SIG-M5 treated with dmso at 0.1 percent for 504 hours (cell line): ENCODE measurements around the gene AP2B1.
"Not testable (repeated sequence)": the region's sequence is repeated elsewhere in the genome, so short reads cannot be mapped to it uniquely, and the experiment has no call there.

Experiments used
- DNase-seq: peaks from one replicate; lab custom pipeline; 2025; ENCODE audit not compliant: unreplicated experiment; lab: John Stamatoyannopoulos, UW

The AP2B1 gene

DNA sequence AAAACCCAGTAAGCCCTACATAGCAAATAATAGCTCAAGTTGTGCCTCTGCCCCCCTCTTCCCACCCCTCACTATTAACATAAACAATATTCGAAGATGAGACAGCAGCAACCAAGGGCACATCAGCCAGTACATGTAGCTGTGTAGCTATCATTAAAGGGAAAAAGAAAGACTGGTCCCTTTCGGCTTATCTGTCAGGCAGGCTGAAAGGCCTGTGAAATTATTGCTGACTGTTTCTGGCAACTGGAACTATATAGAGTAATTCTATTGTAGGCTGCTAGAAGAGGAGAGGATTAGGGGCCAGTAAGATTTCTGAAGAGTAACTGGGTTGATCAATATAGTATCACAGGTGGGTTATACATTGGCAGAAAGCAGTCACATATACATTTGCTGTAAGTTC lies 107.8 kb downstream of the AP2B1 start:
- DNase-seq, result no peak

DNA sequence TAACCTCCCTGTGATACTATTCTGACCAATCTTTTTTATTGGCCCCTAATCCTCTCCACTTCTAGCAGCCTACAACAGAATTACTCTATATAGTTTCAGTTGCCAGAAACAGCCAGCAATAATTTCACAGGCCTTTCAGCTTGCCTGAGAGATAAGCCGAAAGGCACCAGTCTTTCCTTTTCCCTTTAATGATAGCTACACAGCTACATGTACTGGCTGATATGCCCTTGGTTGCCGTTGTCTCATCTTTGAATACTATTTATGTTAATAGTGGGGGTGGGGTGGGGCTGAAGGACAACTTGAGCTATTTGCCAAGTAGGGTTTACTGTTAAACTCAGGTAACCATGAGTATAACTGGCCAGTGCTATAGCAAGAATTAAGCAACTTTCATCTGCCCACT lies 108.5 kb downstream of the AP2B1 start:
- DNase-seq, result no peak

DNA sequence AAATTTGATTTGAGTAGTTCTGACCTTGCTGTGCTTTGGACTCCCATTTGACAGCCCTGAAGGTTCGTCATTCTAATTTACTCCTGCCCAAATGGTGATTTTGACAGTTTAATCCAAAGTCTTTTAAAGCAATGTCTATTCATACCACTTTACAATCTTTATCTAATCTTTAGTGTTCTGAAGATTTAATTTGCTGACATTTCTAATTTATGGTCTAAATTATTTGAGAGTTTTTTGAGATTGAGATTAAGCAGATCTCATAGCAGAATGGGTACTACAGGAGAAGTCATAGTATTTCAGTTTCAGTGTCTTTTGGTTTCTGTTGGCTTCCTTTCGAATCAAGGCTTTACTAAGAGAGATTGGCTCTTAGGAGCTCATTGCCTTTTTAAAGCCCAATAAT lies 111.7 kb downstream of the AP2B1 start:
- DNase-seq, result no peak

DNA sequence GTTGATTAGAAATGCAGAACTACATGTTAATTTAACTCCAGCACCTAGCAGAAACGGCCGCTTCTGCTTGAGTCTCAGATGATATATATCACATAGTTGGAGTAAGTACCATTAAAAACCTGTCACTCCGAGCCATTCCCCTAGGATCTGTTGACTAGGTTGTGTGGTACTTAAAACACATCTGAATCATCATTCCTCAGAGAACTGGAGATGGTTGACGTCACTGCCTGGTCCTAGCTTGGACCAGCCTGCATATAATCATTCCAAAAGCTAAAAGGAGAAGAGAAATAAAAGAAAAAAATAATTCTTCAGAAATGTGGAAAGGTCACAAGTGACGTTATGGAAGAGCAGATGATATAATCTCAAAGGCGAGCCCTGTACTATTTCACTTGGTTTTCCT lies 113.0 kb downstream of the AP2B1 start:
- DNase-seq, result no peak

DNA sequence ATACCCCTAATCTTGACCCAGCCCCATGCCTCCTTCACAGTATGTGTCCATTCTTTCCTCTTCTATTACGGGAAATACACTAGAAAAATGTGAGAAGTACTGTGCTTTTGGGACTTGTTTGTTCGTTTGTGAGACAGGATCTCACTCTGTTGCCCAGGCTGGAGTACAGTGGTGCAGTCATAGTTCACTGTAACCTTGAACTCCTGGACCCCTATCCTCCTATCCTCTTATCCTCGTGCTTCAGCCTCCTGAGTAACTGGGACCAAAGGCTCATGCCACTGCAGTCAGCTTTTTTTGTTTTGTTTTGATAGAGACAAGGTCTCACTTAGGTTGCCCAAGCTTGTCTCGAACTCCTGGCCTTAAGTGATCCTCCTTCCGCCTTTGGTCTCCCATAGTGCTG lies 114.4 kb downstream of the AP2B1 start:
- DNase-seq, result no peak

DNA sequence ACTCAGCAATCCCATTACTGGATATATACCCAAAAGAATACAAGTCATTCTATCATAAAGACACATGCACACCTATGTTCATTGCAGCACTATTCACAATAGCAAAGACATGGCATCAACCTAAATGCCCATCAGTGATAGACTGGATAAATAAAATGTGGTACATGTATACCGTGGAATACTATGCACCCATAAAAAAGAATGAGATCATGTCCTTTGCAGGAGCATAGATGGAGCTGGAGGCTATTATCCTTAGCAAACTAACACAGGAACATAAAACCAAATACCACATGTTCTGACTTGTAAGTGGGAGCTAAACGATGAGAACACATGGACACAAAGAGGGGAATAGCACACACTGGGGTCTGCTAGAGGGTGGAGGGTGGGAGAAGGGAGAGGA lies 116.2 kb downstream of the AP2B1 start:
- not testable (repeated sequence) for DNase-seq

DNA sequence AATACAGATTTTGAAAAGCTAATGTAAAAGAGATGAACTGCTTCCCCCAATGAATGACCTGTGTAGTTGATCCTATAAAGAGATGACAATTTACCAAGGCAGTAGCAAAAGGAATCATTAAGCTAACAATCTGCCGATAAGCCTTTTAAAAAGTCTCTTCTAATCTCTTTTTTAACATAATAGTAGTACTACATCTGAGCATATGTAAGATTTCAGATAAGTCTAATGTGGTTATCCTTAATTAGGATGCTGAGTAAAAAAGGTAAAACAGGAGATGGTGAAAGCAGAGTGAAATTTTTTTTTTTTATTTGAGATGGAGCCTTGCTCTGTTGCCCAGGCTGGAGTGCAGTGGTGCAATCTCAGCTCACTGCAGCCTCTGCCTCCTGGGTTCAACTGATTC lies 118.1 kb downstream of the AP2B1 start:
- DNase-seq, result no peak

DNA sequence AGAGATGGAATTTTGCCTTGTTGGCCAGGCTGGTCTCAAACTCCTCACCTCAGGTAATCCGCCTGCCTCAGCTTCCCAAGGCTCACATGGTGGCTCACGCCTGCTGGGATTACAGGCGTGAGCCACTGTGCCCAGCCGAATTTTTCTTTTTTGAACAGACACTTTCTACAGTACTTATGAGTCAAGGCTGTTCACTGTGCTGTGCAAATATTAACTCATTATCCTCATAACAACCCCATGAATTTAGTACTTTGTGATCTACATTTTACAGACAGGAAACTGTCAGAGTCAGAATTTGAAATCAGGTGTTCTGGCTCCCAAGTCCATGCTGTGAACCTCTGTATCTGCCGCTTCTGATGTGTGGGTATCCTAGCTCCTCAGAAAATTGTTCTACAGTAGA lies 118.6 kb downstream of the AP2B1 start:
- no peak for DNase-seq

DNA sequence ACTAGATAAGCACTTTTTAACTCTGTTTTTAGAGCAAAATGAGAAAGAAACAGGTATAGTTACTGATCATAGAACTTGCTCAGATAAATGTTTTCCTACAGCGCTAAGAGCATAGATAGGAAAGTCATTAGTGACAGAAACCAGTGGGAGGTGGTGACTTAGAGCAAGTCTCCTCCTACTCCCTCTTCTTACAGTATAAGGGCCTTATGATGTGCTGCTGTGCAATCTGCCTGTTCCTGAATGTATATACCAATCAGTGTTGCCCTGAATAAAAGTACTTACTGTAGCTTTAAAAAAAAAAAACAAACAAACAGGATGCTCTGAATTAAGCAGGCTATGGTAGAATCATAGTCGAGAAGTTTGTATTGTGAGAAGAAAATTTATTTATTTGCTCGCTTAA lies 121.0 kb downstream of the AP2B1 start:
- no peak for DNase-seq

DNA sequence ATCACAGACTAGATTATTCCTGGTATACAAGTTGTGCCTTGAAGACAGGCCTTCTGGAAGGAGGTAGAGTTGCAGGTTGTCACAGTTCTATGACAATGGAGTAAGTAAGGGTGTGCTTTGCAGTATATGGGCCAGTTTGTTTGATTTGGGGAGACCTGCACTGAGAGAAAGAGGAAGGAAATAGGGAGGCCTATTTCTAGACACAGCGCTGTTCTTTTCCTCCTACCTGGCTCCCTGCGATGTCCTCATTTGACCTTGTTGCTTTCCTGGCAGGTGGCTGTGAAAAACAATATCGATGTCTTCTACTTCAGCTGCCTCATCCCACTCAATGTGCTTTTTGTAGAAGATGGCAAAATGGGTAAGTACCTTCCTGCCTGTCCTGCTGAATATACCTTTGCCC lies 121.8 kb downstream of the AP2B1 start:
- no peak for DNase-seq

DNA sequence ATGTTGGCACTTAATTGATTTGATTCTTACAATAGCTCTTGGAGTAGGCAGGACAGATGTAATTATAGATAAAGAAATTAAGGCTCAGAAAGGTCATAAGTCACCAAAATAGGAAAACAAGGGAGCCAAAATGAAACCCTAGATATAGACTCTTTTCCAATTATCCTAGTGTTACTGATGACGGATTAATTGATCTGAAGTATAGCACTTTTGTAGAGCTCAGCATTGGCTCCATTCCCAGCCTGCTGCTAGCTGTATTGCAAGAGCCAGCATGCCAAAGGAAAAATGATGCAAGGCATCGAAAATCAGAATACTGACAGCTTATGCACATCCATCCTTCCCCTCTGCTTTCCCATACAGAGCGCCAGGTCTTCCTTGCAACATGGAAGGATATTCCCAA lies 122.8 kb downstream of the AP2B1 start:
- DNase-seq, result no peak

DNA sequence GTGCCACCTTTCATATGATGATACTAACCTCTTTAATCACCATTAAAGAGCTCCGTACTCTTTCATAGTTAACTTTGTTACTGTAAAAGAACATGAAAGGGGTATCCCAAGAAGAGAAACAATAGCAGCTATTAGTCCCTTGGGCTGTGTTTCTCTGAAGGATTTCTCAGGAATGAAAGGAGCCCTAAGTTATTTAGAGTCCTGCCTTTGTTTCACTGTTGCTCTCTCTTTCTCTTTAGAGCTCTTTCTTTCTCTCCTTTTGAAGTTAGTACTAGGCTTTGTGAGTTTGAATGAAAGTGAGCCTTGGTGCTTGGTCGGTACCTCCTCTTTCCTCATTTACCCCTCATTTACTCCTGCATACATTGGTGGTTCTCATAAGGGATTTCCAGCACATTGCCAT lies 123.8 kb downstream of the AP2B1 start:
- no peak for DNase-seq

DNA sequence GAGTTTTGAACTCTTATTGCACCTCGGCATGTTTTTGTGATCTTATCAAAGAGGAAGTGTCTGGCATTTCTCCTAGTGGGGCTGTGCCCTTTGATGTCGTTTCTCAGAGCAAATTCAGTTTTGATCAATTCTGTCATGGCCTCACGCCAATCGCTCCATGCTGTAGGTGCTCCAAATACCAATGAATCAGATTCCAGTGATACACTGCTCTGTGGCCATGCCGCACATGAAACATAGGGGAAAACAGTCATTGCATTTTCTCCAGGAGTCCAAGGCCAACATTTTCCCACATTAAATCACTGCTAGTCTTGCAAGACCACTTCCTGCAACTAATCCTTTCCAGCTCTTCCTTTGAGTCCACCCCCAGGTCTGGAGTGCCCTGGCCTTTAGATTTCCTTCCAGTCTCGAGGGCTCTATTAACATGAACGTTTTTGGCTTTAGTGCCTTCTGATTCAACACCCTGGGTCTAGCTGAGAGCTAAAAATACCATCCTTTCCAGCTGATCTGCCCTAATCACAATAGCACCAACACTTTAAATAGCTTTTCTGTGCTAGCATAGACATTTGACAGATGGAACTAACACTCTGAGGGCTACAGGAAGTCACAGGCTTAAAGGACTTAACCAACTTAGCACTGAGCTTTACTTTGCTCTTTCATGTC lies 126.1 kb downstream of the AP2B1 start:
- DNase-seq, result no peak

DNA sequence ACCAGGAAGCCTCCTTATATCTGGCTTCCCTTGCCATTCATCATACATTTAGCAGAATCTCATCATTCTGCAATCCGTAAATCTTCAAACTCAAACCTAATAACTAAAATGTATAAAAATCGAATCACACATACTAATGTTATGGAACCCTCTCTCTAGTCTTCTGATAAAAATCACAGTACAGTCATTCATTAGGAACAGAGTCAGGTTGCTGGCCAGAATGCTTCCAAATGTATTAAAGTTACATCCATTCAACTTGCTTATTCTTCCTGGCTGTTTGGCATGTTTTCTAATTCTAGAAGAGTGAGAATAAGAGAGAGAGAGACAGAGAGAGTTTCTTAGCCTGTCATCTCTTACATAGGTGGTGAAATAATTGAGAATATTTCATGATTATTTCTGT lies 127.9 kb downstream of the AP2B1 start:
- DNase-seq, result no peak

DNA sequence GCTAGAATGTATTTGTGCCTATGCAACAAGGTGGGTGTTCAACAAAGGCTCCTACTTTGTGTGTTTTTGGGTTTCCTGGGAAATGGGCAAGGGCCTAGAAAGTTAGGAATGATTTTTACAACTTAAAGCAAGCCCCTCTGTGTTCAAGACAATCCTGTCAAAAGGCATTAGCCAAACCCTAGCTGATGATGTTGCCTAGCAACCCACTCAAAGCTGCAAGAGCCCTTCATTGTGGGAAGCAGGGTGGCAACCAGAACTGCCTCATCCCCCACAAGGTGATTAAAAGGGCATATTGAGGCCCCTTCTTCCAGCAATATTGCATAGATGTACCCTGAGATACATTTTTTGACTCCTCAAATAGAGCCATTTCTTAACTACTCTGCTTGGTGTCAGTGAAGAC lies 128.3 kb downstream of the AP2B1 start:
- no peak for DNase-seq

DNA sequence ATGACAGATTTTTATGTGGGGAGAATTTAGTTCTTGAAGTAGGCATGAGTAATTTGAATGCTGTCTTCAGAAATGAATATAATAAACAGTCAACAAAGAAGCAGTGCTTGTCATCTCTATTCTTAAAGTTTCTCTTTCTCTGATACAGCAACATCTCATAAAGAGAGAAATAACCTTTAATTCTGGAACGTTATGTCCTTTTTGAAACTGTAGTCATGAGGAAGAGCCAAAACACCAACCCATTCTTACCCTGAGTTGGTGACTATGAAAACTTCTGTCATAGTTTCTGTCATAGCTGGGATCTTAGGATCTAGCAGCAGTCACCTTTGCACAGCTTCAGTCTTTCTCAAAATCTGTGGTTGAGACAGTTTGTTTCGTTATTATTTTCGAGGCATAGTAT lies 129.1 kb downstream of the AP2B1 start:
- DNase-seq, result no peak

DNA sequence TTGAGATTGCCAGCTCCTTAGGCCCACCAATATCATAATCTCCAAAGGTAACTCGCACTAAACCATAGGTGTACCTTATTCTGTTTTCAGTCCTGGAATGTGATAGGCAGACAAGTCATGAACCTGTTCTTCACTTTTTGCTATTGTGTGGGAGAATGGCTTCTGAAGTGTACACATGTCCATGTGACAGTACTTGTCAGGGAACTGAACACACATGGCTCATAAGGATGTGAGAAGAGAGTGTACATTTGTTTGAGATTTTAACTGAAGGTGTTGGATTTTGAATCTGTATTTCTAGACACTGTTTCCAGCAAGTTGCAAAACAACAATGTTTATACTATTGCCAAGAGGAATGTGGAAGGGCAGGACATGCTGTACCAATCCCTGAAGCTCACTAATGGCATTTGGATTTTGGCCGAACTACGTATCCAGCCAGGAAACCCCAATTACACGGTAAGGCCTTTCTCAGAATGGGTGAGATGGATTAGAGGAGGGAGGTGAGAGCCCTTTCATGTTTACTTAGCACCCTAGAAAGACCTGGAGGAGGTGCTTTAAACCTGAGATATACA lies 129.9 kb downstream of the AP2B1 start:
- no peak for DNase-seq

DNA sequence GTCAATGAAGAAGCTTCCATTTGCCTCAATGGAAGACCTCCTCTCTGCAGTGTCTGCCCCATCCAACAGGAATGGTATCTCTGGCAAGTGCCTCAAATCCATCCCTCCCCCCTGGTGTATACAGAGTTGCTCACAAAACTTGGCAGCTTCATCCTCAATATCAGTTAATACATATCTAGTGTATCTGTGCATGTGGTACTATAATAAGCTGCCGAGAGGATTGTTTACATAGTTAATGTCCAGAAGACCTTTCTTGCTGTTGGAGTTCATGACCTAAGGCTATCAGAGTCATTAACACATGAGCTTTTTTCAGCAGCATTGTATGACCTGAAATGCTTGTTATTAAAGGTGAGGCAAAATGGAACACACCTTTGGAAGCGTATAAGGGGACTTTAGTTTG lies 130.4 kb downstream of the AP2B1 start:
- no peak for DNase-seq

DNA sequence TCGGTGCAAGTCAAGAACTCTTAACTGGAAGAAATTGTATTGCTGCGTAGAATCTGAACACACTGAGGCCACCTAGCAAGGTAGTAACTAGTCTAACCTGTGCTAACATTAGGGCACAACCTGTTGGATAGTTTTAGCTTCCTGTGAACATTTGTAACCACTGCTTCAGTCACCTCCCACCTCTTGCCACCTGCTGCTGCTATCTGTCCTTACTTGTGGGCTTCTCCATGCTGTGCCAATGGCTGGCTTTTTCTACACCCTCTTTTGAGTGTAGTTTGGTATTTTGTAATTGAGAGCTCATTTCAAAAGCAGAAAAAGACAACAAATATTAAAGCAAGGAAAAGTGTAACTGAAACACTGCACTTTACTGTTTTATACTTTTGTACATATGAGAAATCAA lies 136.6 kb downstream of the AP2B1 start:
- DNase-seq, result no peak

DNA sequence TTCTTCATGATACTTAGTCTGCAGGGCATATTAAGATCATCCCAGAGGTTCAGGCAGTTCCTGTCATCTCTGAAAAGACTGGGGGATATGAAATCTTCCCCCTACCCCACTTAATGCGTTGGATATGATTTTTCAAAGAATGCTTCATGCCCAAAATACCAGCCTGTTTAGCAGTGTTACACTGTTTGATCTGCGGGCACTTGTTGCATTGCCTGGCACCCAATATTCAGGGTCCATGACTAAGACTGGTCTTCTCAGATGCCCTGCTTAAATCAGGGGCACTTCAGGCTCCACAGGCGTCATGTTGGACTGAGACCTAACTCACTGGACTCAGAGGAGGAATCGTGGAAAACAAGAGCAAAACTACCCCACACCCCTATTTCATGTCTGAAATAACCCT lies 137.9 kb downstream of the AP2B1 start:
- no peak for DNase-seq

DNA sequence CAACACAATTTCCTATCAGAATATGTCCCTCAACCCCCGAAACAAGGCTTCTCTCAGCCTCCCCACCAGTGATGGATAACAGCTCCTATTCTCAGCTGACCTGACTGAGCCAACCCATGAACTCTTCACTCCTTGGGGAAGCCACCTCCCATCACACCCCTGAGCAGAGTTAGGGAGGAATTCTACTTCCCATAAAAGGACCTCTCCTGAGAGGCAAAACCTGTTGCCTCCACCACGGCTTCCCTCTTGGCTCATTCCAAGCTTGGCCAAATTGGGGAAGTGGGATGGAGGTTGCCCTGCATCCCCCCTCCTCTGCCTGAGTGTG lies 138.6 kb downstream of the AP2B1 start:
- DNase-seq, result no peak

DNA sequence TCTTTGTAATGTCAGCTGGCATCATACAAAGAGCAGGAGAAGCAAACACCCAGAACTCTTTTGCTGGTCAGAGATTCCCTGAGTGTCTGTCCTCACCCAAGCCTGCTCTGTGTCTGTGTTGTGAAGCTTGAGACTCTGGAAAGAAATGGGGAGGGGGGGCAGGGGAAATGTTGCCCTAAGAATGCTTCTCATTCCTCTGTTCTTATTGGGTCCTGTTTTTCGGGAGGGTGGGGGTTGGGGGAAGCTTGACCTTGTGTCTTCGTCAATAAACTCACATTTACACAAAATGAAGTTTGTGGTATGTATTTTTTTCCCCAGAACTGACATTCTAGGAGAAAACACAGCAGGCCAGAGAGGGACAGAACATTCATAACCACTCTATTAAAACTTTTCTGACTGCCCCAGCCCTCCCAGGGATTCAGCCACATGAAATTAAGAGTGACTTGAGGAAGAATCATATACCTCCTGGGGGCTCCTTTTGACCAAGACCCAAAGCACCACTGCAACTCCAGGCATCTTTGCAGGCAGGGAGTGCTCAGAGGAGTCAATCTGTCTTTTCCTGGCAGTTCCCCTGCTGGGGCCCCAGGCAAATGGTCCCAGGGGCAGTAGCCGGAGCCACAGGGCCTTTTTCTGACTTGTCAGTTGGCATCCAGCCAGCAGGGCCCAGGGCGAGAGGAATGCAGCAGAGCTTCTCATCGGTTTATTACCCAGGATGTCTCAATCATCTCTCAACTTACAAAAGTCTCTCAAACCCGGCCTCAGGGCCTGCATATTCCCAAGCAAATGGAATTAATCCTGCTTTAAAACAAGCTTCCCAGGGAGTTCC lies 139.2 kb downstream of the AP2B1 start:
- no peak for DNase-seq
